MM.1S (cell line): ENCODE data around the gene NFKBIZ.

Source experiments
- DNase-seq: peaks from one replicate; pipeline ENCODE4 v3.0.0-alpha.2; 2015
- H2AFZ ChIP-seq: fragments of 300-600 bp; sonication (generic); 2 replicates; pipeline ENCODE4 v1.6.0; 2016; ENCODE audit warnings: antibody characterized with exemption, low read length
- H3F3A ChIP-seq: fragments of 300-600 bp; sonication (generic); 2 replicates; pipeline ENCODE4 v1.6.1; 2016; ENCODE audit warnings: mild to moderate bottlenecking, antibody characterized with exemption, low read length, moderate library complexity, mixed read lengths; ENCODE audit not compliant: insufficient read depth
- H3K27ac ChIP-seq: fragments of 300-600 bp; sonication (generic); 2 replicates; pipeline ENCODE4 v1.5.1; 2016; ENCODE audit warnings: mild to moderate bottlenecking, low read length
- H3K27me3 ChIP-seq: fragments of 300-600 bp; sonication (generic); replicated peaks from 2 replicates; pipeline ENCODE4 v1.6.0; 2016; ENCODE audit warnings: low read length; ENCODE audit not compliant: insufficient read depth
- H3K36me3 ChIP-seq: fragments of 300-600 bp; sonication (generic); replicated peaks from 2 replicates; pipeline ENCODE4 v1.6.1; 2016; ENCODE audit warnings: mild to moderate bottlenecking, low read length, mixed read lengths; ENCODE audit not compliant: insufficient read depth
- H3K4me1 ChIP-seq: fragments of 300-600 bp; sonication (generic); 2 replicates; pipeline ENCODE4 v1.6.1; 2016; ENCODE audit warnings: low read length, mixed read lengths
- H3K4me2 ChIP-seq: fragments of 300-600 bp; sonication (generic); 2 replicates; pipeline ENCODE4 v1.6.0; 2016; ENCODE audit warnings: low read depth, low read length
- H3K4me3 ChIP-seq: fragments of 300-600 bp; sonication (generic); 2 replicates; pipeline ENCODE4 v1.5.1; 2016; ENCODE audit warnings: low read length, mixed read lengths
- H3K79me2 ChIP-seq: fragments of 300-600 bp; sonication (generic); 2 replicates; pipeline ENCODE4 v1.6.1; 2016; ENCODE audit warnings: mixed run types, low read length, mixed read lengths
- H3K9ac ChIP-seq: fragments of 300-600 bp; sonication (generic); 2 replicates; pipeline ENCODE4 v1.6.1; 2016; ENCODE audit warnings: low read length, mixed read lengths
- H3K9me2 ChIP-seq: fragments of 300-600 bp; sonication (generic); replicated peaks from 2 replicates; pipeline ENCODE4 v1.6.1; 2016; ENCODE audit warnings: mild to moderate bottlenecking, low read length, mixed read lengths; ENCODE audit not compliant: insufficient read depth
- H3K9me3 ChIP-seq: fragments of 300-600 bp; sonication (generic); replicated peaks from 2 replicates; pipeline ENCODE4 v1.6.1; 2016; ENCODE audit warnings: mild to moderate bottlenecking, low read length, mixed read lengths; ENCODE audit not compliant: insufficient read depth
- H4K20me1 ChIP-seq: fragments of 300-600 bp; sonication (generic); 2 replicates; pipeline ENCODE4 v1.6.1; 2016; ENCODE audit warnings: mild to moderate bottlenecking, low read length, moderate library complexity, mixed read lengths; ENCODE audit not compliant: insufficient read depth
- CTCF ChIP-seq: fragments of 300-600 bp; sonication (generic); IDR thresholded peaks from 2 replicates; pipeline ENCODE4 v1.5.1; 2016; ENCODE audit warnings: antibody characterized with exemption, low read length, mixed read lengths
- EZH2 ChIP-seq: fragments of 300-600 bp; sonication (generic); optimal IDR thresholded peaks from 2 replicates; pipeline ENCODE3; 2017; ENCODE audit warnings: low read depth, mild to moderate bottlenecking, antibody characterized with exemption, low read length, mixed read lengths
- EZH2phosphoT487 ChIP-seq: fragments of 300-600 bp; sonication (generic); IDR thresholded peaks from 2 replicates; pipeline ENCODE4 v1.6.1; 2018; ENCODE audit warnings: antibody characterized with exemption, low read length

The NFKBIZ gene

GRCh38 chr3:101824702-101825101 is 24.6 kb upstream of the NFKBIZ start:
- Histone ChIP-seq H3K4me2 (no peak overlapping the region), H3K9ac (no peak overlapping the region), H3K27me3 (no peaks in the 10 kb centered on the region), H3K36me3 (peaks cover 12% of the 10 kb centered on the region), H3K27ac (no peak overlapping the region), H3K4me1 (peaks cover 25% of the 10 kb centered on the region), H2AFZ (no peak overlapping the region), H4K20me1 (peaks cover 4% of the 10 kb centered on the region), H3F3A (peaks cover 34% of the 10 kb centered on the region), H3K4me3 (no peak overlapping the region), H3K9me3 (no peaks in the 10 kb centered on the region), H3K9me2 (no peaks in the 10 kb centered on the region), H3K79me2 (peaks cover 74% of the 10 kb centered on the region)
- TF ChIP-seq CTCF (no peak), EZH2phosphoT487 (no peak), EZH2 (no peak)
- no peak for DNase-seq

- peak overlapping the region; percentile 58; the same call in 1 of the 2 replicates for H3K27ac ChIP-seq
- H3K4me1 ChIP-seq: peaks cover 25% of the 10 kb centered on the region
- no peak overlapping the region; the same call in 1 of the 2 replicates for H3K9ac ChIP-seq
- H3F3A ChIP-seq: peaks cover 34% of the 10 kb centered on the region
- peak overlapping the region; percentile 38 for H3K4me2 ChIP-seq
- no peaks in the 10 kb centered on the region for H3K9me3 ChIP-seq
- H3K4me3 ChIP-seq: no peak overlapping the region
- no peak for TF ChIP-seq EZH2
- TF ChIP-seq EZH2phosphoT487: no peak
- TF ChIP-seq CTCF: no peak
- no peak overlapping the region for H2AFZ ChIP-seq
- DNase-seq: no peak
- no peaks in the 10 kb centered on the region for H3K27me3 ChIP-seq
- H4K20me1 ChIP-seq: peaks cover 4% of the 10 kb centered on the region
- no peaks in the 10 kb centered on the region for H3K9me2 ChIP-seq
- H3K79me2 ChIP-seq: peaks cover 63% of the 10 kb centered on the region
- peaks cover 7% of the 10 kb centered on the region; the same call in 1 of the 2 replicates for H3K36me3 ChIP-seq
These were observed 23.3 kb upstream of the NFKBIZ start for GRCh38 chr3:101825904-101826445.

- peaks cover 49% of the 10 kb centered on the region for H3K79me2 ChIP-seq
- peak overlapping the region; percentile 69 for H3K9ac ChIP-seq
- no peaks in the 10 kb centered on the region for H3K9me3 ChIP-seq
- H3K9me2 ChIP-seq: no peaks in the 10 kb centered on the region
- peak; percentile 92 for DNase-seq
- no peaks in the 10 kb centered on the region for H3K27me3 ChIP-seq
- peaks cover 4% of the 10 kb centered on the region for H4K20me1 ChIP-seq
- H3K27ac ChIP-seq: peak overlapping the region; percentile 83
- H3K4me2 ChIP-seq: peak overlapping the region; percentile 95
- peak overlapping the region; percentile 4 for H2AFZ ChIP-seq
- peak overlapping the region; percentile 75 for H3K4me3 ChIP-seq
- no peaks in the 10 kb centered on the region for H3K36me3 ChIP-seq
- H3F3A ChIP-seq: peaks cover 34% of the 10 kb centered on the region
- H3K4me1 ChIP-seq: peaks cover 25% of the 10 kb centered on the region
- TF ChIP-seq EZH2 (no peak), CTCF (no peak), EZH2phosphoT487 (no peak)
These were observed 21.8 kb upstream of the NFKBIZ start for GRCh38 chr3:101827211-101828174.
